NCI-H2107 (cell line): ENCODE data around the gene GOPC.

Experiments
- DNase-seq: peaks from one replicate; lab custom pipeline; 2025; lab: John Stamatoyannopoulos, UW

The GOPC gene

GRCh38 chr6:117514655-117515054, 87.7 kb downstream of the GOPC start:
- DNase-seq, result no peak

GRCh38 chr6:117513778-117514365, 88.4 kb downstream of the GOPC start:
- DNase-seq, result no peak

- DNase-seq, result no peak
Measured at GRCh38 chr6:117512987-117513573, 89.2 kb downstream of the GOPC start.

- DNase-seq, result no peak
Measured at GRCh38 chr6:117512056-117512828, 90.1 kb downstream of the GOPC start.
